Activated effector memory CD4-positive, alpha-beta T cell treated with anti-CD3 and anti-CD28 coated beads, Interleukin-2, amount 50 U/mL, for 16 hours (primary cell): ENCODE data around the gene HAPLN3.
A peak's percentile ranks its signal among the peaks of the same experiment; 100 is the strongest.

Source experiments
- DNase-seq: peaks from one replicate; pipeline ENCODE4 v3.0.0-alpha.2; 2020

The HAPLN3 gene

GRCh38 chr15:88858934-88859333 is 36.4 kb downstream of the HAPLN3 start:
- no peak for DNase-seq

DNA sequence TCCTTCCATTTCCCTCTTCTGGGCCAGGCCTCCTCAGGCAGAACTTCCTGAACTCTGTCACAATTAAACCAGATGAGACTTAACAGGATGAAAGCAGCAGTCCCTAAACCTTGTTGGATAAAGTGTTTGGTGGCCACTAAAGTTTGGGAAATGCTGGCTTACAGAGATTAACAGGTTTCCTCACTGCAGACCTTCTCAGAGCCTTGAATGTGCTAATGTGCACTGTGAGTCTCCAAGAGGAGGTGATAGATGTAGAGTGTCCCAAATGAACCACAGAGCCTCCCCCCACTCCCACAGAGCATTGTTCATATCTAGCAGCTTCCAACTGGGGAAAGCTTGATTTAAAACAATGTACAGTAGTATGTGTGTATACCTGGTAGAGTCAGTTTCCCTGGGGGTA is 42.9 kb downstream of the HAPLN3 start:
- no peak for DNase-seq

- DNase-seq = no peak
Observed at GRCh38 chr15:88849376-88850072, 45.8 kb downstream of the HAPLN3 start.

DNA sequence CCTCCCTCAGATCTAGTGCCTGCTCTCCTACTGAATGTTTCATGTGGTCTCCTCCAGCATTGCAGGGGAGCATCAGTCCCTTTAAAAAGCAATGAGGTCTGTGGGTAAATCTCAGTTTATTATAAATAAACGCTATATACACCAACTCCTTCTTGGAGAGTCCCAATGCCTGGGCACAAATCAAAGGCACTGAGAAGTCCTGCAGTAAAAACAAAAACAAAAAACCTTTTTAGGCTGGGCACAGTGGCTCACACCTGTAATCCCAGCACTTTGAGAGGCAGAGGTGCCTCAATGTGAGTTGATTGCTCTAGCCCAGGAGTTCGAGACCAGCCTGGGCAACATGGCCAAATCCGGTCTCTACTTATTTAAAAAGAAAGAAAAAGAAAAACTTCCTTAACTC is 47.1 kb downstream of the HAPLN3 start:
- DNase-seq = no peak

GRCh38 chr15:88847144-88847543 is 48.2 kb downstream of the HAPLN3 start:
- no peak for DNase-seq

- no peak for DNase-seq
Observed at GRCh38 chr15:88845616-88846015, 49.7 kb downstream of the HAPLN3 start.

DNA sequence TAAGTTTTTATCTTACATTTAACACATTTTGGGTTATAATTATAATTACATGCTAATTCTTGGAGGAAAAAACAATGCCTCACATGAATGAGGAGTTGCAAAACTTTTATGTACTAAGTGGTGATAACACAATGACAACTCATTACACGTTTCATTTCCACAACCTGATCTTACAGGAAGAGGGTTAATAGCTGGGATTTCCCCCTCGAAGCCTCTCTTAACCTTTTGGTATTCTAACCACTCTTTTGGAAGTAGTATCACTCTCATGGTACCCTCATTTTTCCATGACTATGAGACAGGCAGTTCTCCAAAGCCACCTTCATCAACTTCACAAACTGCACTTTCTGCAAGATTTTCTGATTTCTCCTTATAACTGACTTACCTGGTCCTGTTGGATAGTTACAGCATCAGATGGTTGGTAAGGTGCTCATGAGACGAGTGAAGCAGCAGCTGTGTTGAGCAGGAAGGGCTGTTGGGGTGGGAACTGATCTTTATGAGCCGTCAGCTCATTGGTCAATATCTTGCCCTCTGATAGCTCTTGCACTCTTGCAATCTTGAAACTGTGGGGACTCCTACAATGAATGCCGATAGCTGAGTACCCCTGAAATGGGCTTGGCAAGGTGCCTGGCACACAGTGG is 50.5 kb downstream of the HAPLN3 start:
- DNase-seq = no peak

GRCh38 chr15:88843334-88843733 is 52.0 kb downstream of the HAPLN3 start:
- DNase-seq = no peak

DNA sequence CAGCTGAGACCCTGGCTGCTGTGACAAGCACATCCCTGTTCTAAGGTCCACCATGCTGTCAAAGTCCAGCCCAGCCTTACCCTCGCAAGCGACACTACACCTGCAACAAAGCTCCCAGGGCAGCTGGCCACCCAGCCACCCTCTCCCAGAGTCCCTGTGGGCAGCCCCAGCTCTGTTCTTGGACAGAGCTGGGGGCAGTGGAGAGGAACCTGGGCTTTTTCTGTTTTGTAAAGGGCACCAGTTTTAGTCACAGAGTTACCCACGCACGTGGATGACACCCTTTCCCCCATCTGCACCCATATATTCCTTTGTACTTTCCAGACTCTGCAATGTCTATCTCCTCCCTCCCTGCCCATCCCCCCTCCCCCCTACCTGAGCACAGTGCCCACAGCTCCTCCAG is 53.2 kb downstream of the HAPLN3 start:
- DNase-seq = no peak

GRCh38 chr15:88841236-88841635 is 54.1 kb downstream of the HAPLN3 start:
- DNase-seq = no peak

- DNase-seq = no peak
Observed at GRCh38 chr15:88839961-88840360, 55.4 kb downstream of the HAPLN3 start.

GRCh38 chr15:88839146-88839545 is 56.2 kb downstream of the HAPLN3 start:
- no peak for DNase-seq

DNA sequence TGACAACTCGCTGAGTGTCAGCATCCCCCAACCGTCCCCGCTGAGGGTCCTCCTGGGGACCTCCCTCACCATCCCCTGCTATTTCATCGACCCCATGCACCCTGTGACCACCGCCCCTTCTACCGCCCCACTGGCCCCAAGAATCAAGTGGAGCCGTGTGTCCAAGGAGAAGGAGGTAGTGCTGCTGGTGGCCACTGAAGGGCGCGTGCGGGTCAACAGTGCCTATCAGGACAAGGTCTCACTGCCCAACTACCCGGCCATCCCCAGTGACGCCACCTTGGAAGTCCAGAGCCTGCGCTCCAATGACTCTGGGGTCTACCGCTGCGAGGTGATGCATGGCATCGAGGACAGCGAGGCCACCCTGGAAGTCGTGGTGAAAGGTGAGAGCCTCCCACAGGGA is 56.7 kb downstream of the HAPLN3 start:
- DNase-seq = no peak

DNA sequence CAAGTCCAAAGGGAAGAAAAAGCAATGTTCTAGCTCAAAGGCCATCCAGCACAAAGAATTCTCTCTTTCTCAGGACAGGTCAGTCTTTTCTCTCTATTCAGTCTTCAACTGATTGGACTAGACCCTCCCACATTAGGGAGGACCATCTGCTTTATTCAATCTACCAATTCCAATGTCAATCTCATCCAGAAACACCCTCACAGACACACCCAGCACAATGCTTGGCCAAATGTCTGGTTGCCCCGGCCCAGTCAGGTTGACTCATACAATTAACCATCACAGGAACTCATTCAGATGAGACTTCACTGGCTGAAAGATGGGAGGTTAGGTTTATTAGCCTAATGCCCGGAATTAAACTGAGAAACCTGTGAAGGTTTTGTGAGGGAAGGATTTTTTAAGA is 59.7 kb downstream of the HAPLN3 start:
- no peak for DNase-seq

- no peak for DNase-seq
Observed at GRCh38 chr15:88835119-88835518, 60.2 kb downstream of the HAPLN3 start.

DNA sequence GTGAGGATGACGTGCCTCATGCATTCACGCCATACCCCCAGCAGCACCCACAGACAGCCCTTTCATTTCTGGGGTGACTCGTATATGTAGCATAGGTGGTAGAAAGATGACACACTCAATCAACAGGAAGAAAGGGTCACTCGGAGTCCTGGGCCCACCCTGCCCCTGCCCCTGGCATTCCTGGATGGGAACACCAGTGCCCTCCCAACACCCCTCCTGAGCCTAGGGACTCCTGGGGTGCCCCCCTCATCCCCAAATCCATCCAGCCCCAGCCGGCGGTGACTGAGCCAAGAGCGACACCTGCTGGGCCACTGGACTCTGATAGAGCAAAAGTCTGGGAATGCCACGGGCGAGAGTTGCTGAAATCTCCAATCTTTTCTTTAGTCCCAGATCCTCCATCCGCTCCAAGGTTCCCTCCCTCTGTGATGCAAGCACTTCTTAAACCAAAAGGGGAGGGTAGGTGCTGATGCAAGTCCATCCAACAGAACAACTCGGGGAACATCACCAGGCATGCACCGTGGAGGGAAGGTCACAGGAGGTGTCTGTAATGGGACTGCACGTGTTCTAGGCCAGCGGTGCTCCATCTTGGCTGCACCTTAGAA is 61.0 kb downstream of the HAPLN3 start:
- peak; percentile 67 for DNase-seq

GRCh38 chr15:88833731-88834100 is 61.6 kb downstream of the HAPLN3 start:
- no peak for DNase-seq

DNA sequence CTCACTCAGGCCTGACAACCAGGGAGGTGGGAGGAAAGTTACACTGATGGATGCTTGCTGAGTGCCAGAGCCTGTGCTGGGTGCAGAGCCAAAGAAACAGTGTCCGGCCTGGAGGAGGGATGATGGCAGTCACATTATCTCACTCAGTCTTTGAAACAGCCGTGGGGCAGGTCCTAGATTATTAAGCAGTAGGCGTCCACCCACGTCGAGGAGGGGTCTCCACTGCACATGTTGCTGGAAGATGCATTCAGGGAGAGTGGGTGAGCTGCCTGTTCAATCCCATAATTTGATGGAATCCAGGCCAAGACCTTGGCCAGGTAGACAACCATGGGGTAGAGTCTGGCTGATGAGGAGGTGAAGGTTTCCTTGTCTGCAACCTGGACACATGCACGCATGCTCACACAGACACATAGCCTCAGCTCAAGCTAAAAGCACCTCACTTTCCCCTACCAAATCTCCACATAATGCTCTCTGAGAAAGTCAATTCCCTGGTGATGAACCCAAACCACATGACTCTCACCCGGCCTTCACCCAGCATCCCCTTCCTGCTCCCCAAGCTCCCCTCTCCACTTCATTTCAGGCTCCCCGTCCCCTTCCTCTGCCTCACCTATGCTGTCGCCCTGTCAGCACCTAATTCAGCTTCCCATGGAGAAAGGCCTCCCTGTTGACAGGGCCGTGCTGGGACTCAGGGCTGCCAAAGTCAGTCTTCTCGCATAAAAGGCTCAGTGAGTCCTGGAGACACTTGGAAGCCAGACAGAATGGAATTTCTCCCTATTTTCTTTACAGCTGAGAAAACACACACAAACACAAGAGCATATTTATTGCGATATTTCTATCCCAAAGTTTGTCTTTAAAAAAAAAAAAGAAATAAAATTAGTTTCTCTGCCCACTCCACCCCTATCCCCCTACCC is 62.3 kb downstream of the HAPLN3 start:
- DNase-seq = no peak

DNA sequence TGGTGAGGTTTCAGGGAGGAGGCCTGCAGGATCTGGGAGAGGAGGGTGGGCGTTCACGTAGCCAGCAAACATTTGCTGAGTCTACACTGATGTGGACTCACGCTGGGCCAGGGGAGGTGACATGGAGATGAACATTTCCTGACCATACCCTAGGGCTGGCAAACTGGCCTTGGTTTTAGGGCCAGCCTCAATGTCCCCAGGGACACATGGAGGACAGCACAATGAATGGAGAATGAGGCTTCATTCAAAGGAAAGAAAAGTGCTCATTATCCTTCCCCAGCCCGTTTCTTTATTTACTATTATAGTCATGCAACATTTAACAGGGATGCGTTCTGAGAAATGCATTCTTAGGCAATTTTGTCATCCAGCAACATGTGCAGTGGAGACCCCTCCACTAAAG is 65.3 kb downstream of the HAPLN3 start:
- no peak for DNase-seq

GRCh38 chr15:88828791-88829190 is 66.6 kb downstream of the HAPLN3 start:
- no peak for DNase-seq
